ENCODE data around the gene RNU2-1.
"Not testable (repeated sequence)": the region's sequence is repeated elsewhere in the genome, so short reads cannot be mapped to it uniquely, and the experiment has no call there.

The RNU2-1 gene

DNA sequence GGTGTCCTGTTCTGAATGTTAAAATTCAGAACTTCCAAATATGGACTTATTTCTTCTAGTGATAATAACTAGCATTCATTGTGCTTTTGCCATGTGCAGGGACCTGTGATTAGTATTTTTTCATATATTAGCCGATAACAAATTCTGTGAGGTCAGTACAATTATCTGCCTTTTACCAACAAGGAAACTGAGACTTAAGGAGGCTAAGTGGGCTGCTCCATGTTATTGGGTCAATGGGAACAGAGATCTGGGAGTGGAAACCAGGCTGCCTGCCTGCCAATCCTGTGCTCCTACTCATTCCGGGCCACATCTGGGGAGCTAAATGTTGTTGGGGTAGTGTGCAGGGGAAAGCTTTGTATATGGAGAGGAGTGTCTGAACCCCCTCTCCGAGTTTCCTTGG, 18.4 kb downstream of the RNU2-1 start:
- no peak for DNase-seq

GRCh38 chr17:43213545-43213944, 20.2 kb downstream of the RNU2-1 start:
- no peak for DNase-seq

DNA sequence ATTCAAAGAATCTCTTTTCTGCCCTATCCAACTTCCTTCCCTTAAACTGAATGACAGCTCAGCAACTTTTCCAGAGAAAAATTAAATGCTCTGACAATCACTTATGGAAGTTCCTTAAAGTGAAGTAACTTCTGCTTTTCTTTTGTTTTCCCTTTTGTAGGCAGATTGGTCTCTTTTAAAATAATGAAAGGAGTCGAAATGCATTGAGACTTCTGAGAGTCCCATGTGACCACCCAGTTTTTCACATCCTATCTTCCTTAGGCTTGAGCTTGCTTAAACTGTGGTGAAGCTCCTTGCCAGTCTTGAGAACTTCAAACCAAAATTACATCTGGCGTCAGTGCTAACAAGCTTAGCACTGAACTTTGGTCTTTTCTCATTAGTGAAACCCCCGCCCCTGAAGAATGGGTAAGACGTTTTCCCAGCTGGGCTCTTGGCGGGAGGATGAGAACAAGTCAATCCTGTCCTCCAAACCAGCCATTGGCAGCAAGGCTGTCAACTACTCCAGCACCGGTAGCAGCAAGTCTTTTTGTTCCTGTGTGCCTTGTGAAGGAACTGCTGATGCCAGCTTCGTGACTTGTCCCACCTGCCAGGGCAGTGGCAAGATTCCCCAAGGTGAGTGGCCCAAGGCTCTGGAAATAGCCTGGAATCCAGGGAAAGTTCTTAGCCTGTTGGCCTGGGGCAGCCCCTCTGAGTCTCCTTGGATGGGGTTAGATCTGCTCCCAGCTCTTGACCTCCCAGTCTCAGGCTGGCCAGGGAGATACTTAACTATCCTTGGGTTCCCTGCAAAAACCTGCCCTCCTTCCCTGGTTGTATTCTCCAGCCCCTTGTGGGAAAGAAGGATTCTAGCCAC, 20.9 kb downstream of the RNU2-1 start:
- no peak for DNase-seq

- DNase-seq: peak; percentile 77
Observed at GRCh38 chr17:43211480-43212402, 22.0 kb downstream of the RNU2-1 start, which contains the start of gene TMEM106A. Gene TMEM106A (plus strand): TSS chr17:43211875. CDS start chr17:43213042, 1,167 bp downstream.

GRCh38 chr17:43211123-43211479, 22.7 kb downstream of the RNU2-1 start:
- DNase-seq: no peak

- DNase-seq: no peak
Observed at GRCh38 chr17:43210576-43210975, 23.2 kb downstream of the RNU2-1 start.

GRCh38 chr17:43203013-43203412, 30.8 kb downstream of the RNU2-1 start:
- not testable (repeated sequence) for DNase-seq

- no peak for DNase-seq
Observed at GRCh38 chr17:43200127-43200526, 33.6 kb downstream of the RNU2-1 start.

DNA sequence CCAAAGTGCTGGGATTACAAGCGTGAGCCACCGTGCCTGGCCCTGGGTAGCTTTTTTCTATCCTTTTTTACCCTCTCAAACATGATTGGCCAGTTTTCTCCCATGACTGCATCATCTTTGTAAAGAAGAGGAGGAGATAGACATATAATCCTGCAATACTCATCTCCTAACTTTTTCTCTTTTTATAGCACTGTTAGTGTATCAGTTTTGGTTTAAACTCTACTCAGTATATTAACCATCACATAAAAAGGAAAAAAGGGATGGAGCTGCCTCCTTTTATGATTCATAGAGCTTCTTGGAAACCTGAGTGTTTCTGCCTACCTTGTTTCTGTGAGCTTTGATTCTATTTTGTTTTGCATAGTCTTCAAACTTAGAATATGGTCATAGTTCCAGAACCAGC, 34.1 kb downstream of the RNU2-1 start:
- no peak for DNase-seq

- no peak for DNase-seq
Observed at GRCh38 chr17:43193251-43193650, 40.5 kb downstream of the RNU2-1 start.

GRCh38 chr17:43186656-43187055, 47.1 kb downstream of the RNU2-1 start:
- DNase-seq: not testable (repeated sequence)

DNA sequence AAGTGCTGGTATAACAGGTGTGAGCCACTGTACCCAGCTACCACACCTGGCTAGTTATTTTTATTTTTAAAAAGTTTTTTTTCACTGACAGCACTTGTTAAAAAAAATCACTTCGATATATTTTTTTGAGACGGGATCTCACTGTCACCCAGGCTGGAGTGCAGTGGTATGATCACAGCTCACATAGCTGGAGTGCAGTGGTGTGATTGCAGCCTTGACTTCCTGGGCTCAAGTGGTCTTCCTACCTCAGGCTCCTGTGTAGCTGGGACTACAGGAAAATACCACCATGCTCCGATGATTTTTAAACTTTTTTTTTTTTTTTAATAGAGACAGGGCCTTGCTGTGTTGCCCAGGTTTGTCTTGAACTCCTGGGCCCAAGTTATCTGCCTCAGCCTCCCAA, 49.9 kb downstream of the RNU2-1 start:
- DNase-seq: no peak
